T-helper 9 cell (primary cell): ENCODE results near the gene POLE4.

Source experiments
- DNase-seq: peaks from one replicate; pipeline ENCODE4 v3.0.0-alpha.2; 2020
- total RNA-seq, 2 donors: gene quantifications; one replicate each; lab custom pipeline; 2026; lab: John Stamatoyannopoulos, UW

POLE4 gene
- 17.9 to 25.0 reads per million in 2 donors for total RNA-seq

DNA sequence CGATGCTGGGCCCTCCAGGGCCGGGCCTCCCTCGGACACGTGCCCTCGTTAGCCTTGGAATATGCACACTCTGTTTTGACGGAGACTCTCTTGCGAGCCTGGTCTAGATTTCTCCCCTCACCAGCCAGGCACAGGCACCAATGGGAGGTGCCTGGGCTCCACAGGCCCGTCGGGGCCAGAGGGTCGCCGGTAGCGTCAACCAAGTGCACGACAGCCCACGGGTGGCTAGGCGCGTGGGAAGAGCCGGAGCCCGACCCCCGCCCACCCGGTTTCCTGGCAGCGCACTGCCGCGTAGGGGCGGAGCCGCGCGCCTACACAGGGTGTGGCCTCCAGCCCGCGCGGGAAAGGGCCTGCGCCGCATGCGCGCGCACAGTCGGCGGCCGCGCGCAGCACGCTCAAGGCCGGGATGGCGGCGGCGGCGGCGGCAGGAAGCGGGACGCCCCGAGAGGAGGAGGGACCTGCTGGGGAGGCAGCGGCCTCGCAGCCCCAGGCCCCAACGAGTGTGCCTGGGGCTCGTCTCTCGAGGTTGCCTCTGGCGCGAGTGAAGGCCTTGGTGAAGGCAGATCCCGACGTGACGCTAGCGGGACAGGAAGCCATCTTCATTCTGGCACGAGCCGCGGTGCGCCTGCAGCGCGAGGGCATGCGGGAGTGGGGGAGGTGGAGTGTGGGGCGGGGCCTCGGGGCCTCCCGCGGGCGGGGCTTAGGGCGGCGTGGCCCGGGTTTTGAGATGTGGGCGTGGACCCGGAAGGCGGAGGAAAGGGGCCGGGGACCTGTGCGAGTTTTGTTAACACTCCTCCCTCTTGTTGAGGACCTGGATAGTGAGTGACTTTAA is at the start of gene POLE4:
POLE4 (plus strand) TSS at position 370 of the 832 bp plus-strand sequence; CDS start at position 407, 37 bp downstream.
- peak; percentile 87 for DNase-seq

- DNase-seq = no peak
These were observed 49.5 kb upstream of the POLE4 start for GRCh38 chr2:74908748-74909444.

DNA sequence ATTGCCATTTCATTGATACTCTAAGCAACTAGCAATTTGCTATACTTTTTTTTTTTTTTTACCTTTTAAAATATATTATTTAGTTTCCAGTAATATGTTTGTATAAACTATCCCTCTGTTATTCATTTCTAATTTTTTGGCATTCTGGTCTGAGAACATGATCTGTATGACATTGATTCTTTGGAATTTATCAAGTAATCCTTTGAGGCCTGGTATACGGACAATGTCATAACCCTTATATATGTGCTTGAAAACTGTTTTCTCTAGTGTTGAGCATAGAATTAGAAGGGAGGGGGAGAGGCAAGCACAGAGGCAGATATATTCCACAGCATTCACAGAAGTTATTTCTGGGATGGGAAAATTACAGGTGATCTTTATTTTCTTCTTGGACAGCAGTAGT is 48.2 kb upstream of the POLE4 start:
- DNase-seq = no peak

DNA sequence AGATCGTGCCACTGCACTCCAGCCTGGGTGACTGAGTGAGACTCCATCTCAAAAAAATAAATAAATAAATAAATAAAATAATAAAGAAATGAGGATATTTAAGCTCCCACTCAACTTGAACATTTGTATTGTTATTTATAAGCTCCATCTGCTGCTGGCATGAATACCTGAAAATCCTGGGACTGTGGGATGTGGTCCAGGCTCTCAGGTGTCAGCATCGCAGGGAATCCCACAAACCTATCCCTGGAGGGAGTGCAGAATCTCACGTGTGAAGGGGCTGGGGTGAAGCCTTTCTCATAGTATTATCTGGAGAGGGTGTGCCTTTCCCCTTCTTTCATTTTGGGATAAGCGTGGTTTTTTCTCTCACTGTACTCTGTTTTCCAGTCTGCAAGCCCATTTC is 47.4 kb upstream of the POLE4 start:
- no peak for DNase-seq

- no peak for DNase-seq
These were observed 42.7 kb upstream of the POLE4 start for GRCh38 chr2:74915743-74916142.

DNA sequence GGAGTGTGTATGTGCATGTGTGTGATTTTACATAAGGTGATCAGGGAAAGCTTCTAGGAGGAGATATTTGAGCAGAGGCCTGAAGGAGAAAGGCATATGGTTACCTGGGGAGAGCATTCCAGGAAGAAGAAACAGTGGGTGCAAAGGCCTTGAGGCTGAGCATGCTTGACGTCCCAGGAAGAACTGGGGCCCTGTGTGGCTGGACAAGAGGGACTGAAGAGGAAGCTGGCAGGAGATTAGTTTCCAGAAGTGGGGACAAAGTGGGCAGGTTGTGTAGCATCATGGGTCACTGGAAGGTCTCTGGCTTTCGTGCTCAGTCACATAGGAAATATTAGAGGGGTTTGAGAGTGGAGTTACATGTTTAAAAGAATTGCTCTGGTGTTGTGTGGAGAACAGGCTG is 42.0 kb upstream of the POLE4 start:
- no peak for DNase-seq

GRCh38 chr2:74917702-74918619 is 40.5 kb upstream of the POLE4 start:
- no peak for DNase-seq

GRCh38 chr2:74919827-74920226 is 38.6 kb upstream of the POLE4 start:
- peak; percentile 66 for DNase-seq

GRCh38 chr2:74921236-74921736 is 37.2 kb upstream of the POLE4 start:
- DNase-seq = no peak

DNA sequence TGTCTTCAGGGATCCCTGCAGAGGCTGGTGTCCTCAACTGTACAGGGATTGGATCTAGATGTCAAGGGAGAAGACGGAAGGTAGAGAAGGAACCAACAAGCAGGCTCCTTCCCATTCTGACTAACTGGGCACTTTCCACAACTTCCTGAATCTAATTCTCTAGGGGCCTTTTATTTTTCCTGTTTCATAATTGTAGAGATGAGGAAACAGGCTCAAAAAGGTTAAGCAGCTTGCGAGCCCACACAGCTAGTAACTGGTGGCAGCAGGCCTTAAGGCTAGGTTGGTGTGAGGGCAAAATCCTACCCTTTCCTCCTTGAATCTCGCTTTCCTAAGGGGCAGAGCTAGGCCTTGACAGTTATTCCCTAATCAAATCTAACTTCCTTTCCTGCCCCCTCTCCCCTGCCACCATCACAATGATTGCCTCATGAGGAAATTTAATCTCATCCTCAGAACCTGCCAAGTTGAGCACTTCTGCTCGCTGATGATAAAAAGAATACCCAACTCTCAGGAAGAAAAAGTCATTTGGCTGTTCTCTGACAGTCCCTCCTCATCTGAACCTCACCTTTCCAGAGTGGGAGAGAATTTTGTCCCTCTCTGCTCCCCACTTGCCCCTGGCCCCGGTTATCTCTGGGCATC is 35.7 kb upstream of the POLE4 start:
- no peak for DNase-seq

- no peak for DNase-seq
These were observed 33.8 kb upstream of the POLE4 start for GRCh38 chr2:74924463-74925265.

DNA sequence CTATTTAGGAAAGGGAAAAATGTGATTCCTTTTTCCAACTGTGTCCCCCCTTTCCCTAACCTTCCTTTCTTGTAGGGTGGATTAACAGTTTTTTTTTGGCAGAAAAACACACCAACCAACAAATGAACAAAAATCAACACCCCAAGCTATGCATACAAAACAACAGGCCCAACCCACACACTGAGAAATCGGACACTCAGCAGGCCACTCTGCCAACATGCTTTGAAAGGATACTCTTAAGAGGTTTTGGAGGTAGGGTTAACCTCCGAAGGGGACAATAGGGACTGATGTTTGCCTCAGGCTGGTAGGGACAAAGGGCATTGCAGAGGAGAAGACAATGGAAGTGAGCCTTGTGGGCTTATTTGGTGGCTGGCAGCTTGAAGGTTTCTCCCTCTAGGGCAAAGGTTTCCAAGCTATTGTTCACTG is 33.1 kb upstream of the POLE4 start:
- no peak for DNase-seq

GRCh38 chr2:74927621-74928020 is 30.8 kb upstream of the POLE4 start:
- DNase-seq = no peak

GRCh38 chr2:74930811-74931486 is 27.5 kb upstream of the POLE4 start:
- no peak for DNase-seq

DNA sequence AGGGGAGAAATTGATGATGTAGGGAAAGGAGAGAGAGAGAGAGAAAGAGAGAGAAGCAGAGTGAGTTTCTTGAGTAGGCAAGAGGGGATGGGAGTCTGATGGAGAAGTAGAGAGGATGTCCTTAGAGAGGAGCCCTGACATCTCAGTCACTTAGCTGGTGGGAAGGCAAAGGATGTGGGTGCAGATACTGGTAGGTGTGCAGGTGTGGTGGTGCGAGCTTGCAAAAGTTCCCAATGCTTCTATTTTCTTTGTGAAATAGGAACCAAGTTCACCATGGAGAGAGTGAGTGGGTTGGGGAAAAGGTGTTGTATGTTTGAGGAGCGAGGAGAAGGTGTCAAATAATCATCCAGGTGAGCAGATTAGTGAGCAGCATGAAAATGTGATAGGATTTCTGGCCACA is 26.5 kb upstream of the POLE4 start:
- no peak for DNase-seq

DNA sequence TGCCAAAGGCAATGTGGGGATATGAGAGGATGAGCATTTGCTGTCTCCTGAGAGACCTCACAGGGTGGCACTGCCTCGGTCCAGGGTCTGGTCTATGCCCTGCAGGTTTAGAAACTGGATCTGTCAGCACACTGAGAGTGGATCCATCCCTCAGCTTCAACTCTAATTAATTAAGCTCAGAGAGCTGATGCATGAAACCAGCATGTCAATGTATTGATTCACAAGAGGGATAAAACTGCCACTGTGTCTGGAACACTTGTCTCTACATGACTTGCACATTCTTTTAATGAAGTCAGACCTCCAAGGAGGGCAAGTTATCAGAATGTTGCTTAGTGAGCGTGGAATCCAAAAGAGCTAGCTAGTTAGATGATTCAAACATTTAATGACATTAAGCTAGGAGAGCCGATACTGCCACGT is 22.5 kb upstream of the POLE4 start:
- DNase-seq = no peak

DNA sequence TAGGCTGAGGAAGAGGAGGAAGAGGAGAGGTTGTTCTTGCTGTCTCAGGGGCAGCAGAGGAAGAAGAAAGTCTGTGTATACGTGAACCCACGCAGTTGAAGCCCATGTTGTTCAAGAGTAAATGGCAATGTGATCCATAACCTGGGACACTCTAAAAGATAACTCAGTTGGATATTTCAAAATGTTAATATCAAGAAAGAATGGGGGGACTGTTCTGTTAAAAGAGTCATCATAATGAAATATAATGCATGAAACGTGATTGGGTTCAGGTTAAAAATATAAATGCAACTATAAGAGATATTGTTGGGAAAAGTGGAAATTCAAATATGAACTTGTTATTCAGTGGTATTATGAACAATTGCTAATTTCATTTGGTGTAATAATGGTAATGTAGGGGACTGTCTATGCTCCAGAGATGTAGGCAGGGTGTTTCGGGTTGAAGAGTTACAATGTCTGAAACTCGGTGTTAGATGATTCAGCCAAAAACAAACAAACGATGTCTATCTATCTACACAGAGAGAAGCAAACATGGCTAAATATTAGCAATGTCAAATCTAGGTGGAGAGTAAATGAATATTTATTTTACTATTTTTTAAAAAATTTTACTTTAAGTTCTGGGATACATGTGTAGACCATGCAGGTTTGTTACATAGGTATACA is 21.1 kb upstream of the POLE4 start:
- DNase-seq = no peak

DNA sequence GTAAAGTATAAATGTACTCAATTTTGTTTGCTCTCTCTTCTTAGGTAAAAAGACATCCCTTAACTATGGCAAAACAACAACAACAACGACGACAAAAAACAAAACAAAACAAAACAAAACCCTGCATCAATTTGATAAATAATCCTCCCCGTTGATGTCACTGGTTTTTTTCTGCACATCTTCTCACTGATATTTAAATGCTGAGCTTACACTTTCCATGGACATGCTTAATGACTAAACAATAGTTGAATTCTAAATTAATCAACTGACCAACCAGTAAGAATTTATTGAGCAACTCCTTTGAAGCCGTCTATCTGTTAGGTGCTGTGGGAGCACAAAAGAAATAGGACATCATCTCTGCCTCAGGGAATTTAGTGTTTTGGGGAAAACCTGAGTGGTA is 20.2 kb upstream of the POLE4 start:
- no peak for DNase-seq

DNA sequence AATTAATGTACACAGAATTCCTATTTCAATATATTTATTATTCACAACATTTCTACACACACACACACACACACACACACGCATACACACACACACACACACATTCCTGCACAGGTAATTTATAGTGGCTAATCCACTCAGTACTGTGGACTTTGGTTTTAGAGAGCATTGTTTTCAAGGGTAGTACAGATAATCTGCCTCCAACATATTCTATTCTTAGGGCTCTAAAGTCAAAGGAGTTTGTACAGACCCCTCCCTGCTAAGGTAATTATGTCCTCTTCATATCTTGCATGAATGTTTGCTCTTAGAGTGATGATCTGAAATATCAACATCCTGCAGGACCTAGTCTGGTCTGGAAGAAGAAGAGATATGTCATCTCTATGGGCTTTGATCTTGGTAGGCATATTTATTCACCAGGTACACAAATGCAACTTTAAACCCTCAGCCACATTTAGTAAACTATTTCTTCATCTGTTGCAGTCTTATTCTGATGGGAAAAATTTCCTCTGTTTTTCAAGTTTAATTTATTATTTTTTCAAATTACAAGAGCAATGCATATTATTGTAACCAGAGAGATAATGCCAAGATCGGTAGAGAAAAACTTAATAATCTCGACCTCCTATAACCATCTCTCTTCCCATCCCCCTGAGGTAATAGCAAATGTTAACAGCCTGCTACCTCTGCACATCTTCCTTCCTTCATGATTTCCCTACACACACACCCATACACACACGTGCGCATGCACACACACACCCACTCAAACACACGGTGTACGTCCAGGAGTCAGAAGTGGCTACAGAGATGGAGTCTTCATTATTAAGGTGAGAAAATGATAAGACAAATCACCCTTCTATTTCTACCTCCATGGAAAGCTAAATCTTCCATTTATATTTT is 18.3 kb upstream of the POLE4 start:
- no peak for DNase-seq
